Measurements from ENCODE around the gene ITIH3.

DNA sequence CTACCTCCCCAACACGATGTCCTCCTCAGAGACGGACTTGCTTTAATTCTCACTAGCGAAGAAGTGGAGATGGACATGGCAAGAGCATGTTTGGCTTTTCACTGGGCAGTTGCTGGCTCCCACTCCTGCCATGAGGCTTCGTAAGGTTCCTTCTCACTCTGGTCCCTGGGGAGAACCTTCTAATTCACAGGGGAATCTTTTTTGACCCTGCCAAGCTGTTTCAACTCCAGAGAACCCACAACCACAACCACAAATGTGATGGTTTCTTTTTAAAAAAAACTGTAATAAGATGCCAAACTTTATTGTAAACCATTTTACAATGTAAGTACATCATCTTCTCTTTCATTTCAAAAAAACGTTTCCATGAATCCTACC is 41.9 kb downstream of the ITIH3 start:
- TF ChIP-seq RAD21 (IDR thresholded peaks at IDR 0.05; ENCODE audit: low read length) (no peak), POLR2A (IDR thresholded peaks at IDR 0.05; ENCODE audit: low read depth, low read length) (no peak), CHD1 (IDR thresholded peaks at IDR 0.05; ENCODE audit: low read depth, low read length) (no peak), RCOR1 (IDR thresholded peaks at IDR 0.05; ENCODE audit: insufficient replicate concordance, low read length) (no peak), SMC3 (IDR thresholded peaks at IDR 0.05; ENCODE audit: low read depth, low read length) (no peak), NFE2L2 (IDR thresholded peaks at IDR 0.05; ENCODE audit: low read depth, low read length) (no peak), MXI1 (IDR thresholded peaks at IDR 0.05; ENCODE audit: borderline replicate concordance, low read depth, low read length) (no peak), RFX5 (IDR thresholded peaks at IDR 0.05; ENCODE audit: low read depth, low read length) (no peak)
- TF ChIP-seq, protein P1, sequence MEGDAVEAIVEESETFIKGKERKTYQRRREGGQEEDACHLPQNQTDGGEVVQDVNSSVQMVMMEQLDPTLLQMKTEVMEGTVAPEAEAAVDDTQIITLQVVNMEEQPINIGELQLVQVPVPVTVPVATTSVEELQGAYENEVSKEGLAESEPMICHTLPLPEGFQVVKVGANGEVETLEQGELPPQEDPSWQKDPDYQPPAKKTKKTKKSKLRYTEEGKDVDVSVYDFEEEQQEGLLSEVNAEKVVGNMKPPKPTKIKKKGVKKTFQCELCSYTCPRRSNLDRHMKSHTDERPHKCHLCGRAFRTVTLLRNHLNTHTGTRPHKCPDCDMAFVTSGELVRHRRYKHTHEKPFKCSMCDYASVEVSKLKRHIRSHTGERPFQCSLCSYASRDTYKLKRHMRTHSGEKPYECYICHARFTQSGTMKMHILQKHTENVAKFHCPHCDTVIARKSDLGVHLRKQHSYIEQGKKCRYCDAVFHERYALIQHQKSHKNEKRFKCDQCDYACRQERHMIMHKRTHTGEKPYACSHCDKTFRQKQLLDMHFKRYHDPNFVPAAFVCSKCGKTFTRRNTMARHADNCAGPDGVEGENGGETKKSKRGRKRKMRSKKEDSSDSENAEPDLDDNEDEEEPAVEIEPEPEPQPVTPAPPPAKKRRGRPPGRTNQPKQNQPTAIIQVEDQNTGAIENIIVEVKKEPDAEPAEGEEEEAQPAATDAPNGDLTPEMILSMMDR (conservative IDR thresholded peaks at IDR 0.05; ENCODE audit: low read depth, low read length) = no peak
- TF ChIP-seq, protein P2, sequence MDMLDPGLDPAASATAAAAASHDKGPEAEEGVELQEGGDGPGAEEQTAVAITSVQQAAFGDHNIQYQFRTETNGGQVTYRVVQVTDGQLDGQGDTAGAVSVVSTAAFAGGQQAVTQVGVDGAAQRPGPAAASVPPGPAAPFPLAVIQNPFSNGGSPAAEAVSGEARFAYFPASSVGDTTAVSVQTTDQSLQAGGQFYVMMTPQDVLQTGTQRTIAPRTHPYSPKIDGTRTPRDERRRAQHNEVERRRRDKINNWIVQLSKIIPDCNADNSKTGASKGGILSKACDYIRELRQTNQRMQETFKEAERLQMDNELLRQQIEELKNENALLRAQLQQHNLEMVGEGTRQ (IDR thresholded peaks at IDR 0.05; ENCODE audit: low read depth, low read length) = no peak

Data from IMR-90 (cell line).